Astrocyte of the cerebellum (primary cell): Measurements from ENCODE around the gene TNRC6B.

Experiments
- DNase-seq: peaks from one replicate; pipeline ENCODE4 v3.0.0-alpha.2; 2011; ENCODE audit warnings: low read depth
- H3K4me3 ChIP-seq: 2 replicates; pipeline ENCODE4 v1.5.1; 2011; ENCODE audit warnings: mild to moderate bottlenecking, low read depth, low read length, moderate library complexity
- CTCF ChIP-seq: IDR thresholded peaks from 2 replicates; pipeline ENCODE4 v1.5.1; 2012; ENCODE audit warnings: low read length, low read depth, moderate library complexity, mild to moderate bottlenecking; ENCODE audit errors: missing control alignments
- in situ Hi-C: cut with HindIII; loops from 2 replicates; pipeline ENCODE4 v1.10.0; 2017; ENCODE audit warnings: low sequenced_read_pairs

Gene TNRC6B

GRCh38 chr22:40212121-40212520 is 34.4 kb downstream of the TNRC6B start:
- TF ChIP-seq CTCF: no peak
- no peak overlapping the region for H3K4me3 ChIP-seq
- in situ Hi-C loops: no loop called here
- DNase-seq: no peak

GRCh38 chr22:40213478-40213877 is 35.8 kb downstream of the TNRC6B start:
- H3K4me3 ChIP-seq: no peak overlapping the region
- DNase-seq: no peak
- no peak for TF ChIP-seq CTCF
- in situ Hi-C loops: no loop called here

- TF ChIP-seq CTCF: no peak
- H3K4me3 ChIP-seq: no peak overlapping the region
- no peak for DNase-seq
- in situ Hi-C loops: no loop called here
These were observed 37.5 kb downstream of the TNRC6B start for GRCh38 chr22:40215266-40215665.

- in situ Hi-C loops: no loop called here
These were observed 38.5 kb downstream of the TNRC6B start for GRCh38 chr22:40216041-40216756.

GRCh38 chr22:40218152-40218551 is 40.4 kb downstream of the TNRC6B start:
- no peak overlapping the region for H3K4me3 ChIP-seq
- DNase-seq: no peak

More at GRCh38 chr22:40216041-40216756, 38.5 kb downstream of the TNRC6B start:
- TF ChIP-seq CTCF: no peak
- no peak for DNase-seq
- no peak overlapping the region for H3K4me3 ChIP-seq

GRCh38 chr22:40218723-40219294 is 41.1 kb downstream of the TNRC6B start:
- in situ Hi-C loops: no loop called here
- no peak for DNase-seq
- TF ChIP-seq CTCF: no peak
- no peak overlapping the region for H3K4me3 ChIP-seq

More at GRCh38 chr22:40218152-40218551, 40.4 kb downstream of the TNRC6B start:
- TF ChIP-seq CTCF: no peak
- in situ Hi-C loops: no loop called here
